OCI-LY1 (cell line): Measurements from ENCODE around the gene COQ5.

Experiments
- H2AFZ ChIP-seq: fragments of 200-600 bp; sonication (generic), shearing (Covaris generic); 2 replicates; pipeline ENCODE4 v1.6.0; 2014; ENCODE audit warnings: antibody characterized with exemption, mild to moderate bottlenecking, low read length
- H3F3A ChIP-seq: fragments of 200-600 bp; sonication (generic), shearing (Covaris generic); 2 replicates; pipeline ENCODE4 v1.6.0; 2014; ENCODE audit warnings: mild to moderate bottlenecking, antibody characterized with exemption, low read length, moderate library complexity; ENCODE audit not compliant: insufficient read depth
- H3K27ac ChIP-seq: fragments of 200-600 bp; sonication (generic); 2 replicates; pipeline ENCODE4 v1.5.1; 2014; ENCODE audit warnings: low read length, mixed run types, mild to moderate bottlenecking, low read depth; ENCODE audit not compliant: poor library complexity, severe bottlenecking
- H3K27me3 ChIP-seq: fragments of 200-600 bp; sonication (generic); 2 replicates; pipeline ENCODE4 v1.6.0; 2014; ENCODE audit warnings: antibody characterized with exemption, mild to moderate bottlenecking, low read length, moderate library complexity; ENCODE audit not compliant: insufficient read depth
- H3K36me3 ChIP-seq: fragments of 200-600 bp; sonication (generic); 2 replicates; pipeline ENCODE4 v1.6.1; 2014; ENCODE audit warnings: mild to moderate bottlenecking, antibody characterized with exemption, low read length, moderate library complexity, mixed read lengths; ENCODE audit not compliant: insufficient read depth
- H3K4me1 ChIP-seq: fragments of 200-600 bp; sonication (generic); 2 replicates; pipeline ENCODE4 v1.5.1; 2014; ENCODE audit warnings: mild to moderate bottlenecking, low read length, moderate library complexity; ENCODE audit not compliant: insufficient read depth, severe bottlenecking
- H3K4me2 ChIP-seq: fragments of 200-600 bp; sonication (generic), shearing (Covaris generic); 2 replicates; pipeline ENCODE4 v1.6.1; 2014; ENCODE audit warnings: low read length
- H3K4me3 ChIP-seq: fragments of 200-600 bp; sonication (generic); 2 replicates; pipeline ENCODE4 v1.5.1; 2014; ENCODE audit warnings: low read length, low read depth, mild to moderate bottlenecking, mixed read lengths; ENCODE audit not compliant: poor library complexity, severe bottlenecking
- H3K79me2 ChIP-seq: fragments of 200-600 bp; shearing (Covaris generic); 2 replicates; pipeline ENCODE4 v1.6.1; 2016; ENCODE audit warnings: mixed run types, low read length, mixed read lengths; ENCODE audit not compliant: insufficient read depth
- H3K9ac ChIP-seq: fragments of 200-600 bp; sonication (generic), shearing (Covaris generic); 2 replicates; pipeline ENCODE4 v1.6.1; 2014; ENCODE audit warnings: mild to moderate bottlenecking, low read length, mixed read lengths
- H3K9me2 ChIP-seq: fragments of 200-600 bp; sonication (generic), shearing (Covaris generic); 2 replicates; pipeline ENCODE4 v1.6.1; 2014; ENCODE audit warnings: low read depth, mild to moderate bottlenecking, low read length, mixed read lengths
- H3K9me3 ChIP-seq: fragments of 200-600 bp; shearing (Covaris generic); 2 replicates; pipeline ENCODE4 v1.6.1; 2014; ENCODE audit warnings: low read length, mixed read lengths
- H4K20me1 ChIP-seq: fragments of 200-600 bp; sonication (generic), shearing (Covaris generic); 2 replicates; pipeline ENCODE4 v1.6.0; 2016; ENCODE audit warnings: mild to moderate bottlenecking, low read length; ENCODE audit not compliant: insufficient read depth
- EZH2 ChIP-seq: fragments of 200-600 bp; sonication (generic), shearing (Covaris generic); IDR thresholded peaks from 2 replicates; pipeline ENCODE4 v1.8.0; 2017; ENCODE audit warnings: borderline replicate concordance, mixed run types, mild to moderate bottlenecking, antibody characterized with exemption, low read length, moderate library complexity, mixed read lengths
- TF ChIP-seq, protein P1 (sequence below): fragments of 200-600 bp; sonication (generic), shearing (Covaris generic); IDR thresholded peaks from 2 replicates; pipeline ENCODE4 v1.5.1; 2017; ENCODE audit warnings: mild to moderate bottlenecking, antibody characterized with exemption, low read length, moderate library complexity, mixed read lengths

COQ5 gene

GRCh38 chr12:120457133-120457532 lies 71.8 kb downstream of the COQ5 start:
- peaks cover 86% of the 10 kb centered on the region for H3K36me3 ChIP-seq
- no peak overlapping the region for H3K4me3 ChIP-seq
- H3K9ac ChIP-seq, result no peak overlapping the region
- no peaks in the 10 kb centered on the region for H4K20me1 ChIP-seq
- no peaks in the 10 kb centered on the region for H3K9me2 ChIP-seq
- H3K4me1 ChIP-seq, result peaks cover 10% of the 10 kb centered on the region
- no peak overlapping the region for H3K27ac ChIP-seq
- no peak overlapping the region for H2AFZ ChIP-seq
- H3F3A ChIP-seq, result no peaks in the 10 kb centered on the region
- TF ChIP-seq, protein P1, sequence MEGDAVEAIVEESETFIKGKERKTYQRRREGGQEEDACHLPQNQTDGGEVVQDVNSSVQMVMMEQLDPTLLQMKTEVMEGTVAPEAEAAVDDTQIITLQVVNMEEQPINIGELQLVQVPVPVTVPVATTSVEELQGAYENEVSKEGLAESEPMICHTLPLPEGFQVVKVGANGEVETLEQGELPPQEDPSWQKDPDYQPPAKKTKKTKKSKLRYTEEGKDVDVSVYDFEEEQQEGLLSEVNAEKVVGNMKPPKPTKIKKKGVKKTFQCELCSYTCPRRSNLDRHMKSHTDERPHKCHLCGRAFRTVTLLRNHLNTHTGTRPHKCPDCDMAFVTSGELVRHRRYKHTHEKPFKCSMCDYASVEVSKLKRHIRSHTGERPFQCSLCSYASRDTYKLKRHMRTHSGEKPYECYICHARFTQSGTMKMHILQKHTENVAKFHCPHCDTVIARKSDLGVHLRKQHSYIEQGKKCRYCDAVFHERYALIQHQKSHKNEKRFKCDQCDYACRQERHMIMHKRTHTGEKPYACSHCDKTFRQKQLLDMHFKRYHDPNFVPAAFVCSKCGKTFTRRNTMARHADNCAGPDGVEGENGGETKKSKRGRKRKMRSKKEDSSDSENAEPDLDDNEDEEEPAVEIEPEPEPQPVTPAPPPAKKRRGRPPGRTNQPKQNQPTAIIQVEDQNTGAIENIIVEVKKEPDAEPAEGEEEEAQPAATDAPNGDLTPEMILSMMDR, result peak; percentile 66
- TF ChIP-seq EZH2, result no peak
- H3K9me3 ChIP-seq, result no peaks in the 10 kb centered on the region
- no peaks in the 10 kb centered on the region for H3K27me3 ChIP-seq
- H3K79me2 ChIP-seq, result no peaks in the 10 kb centered on the region
- no peak overlapping the region for H3K4me2 ChIP-seq

DNA sequence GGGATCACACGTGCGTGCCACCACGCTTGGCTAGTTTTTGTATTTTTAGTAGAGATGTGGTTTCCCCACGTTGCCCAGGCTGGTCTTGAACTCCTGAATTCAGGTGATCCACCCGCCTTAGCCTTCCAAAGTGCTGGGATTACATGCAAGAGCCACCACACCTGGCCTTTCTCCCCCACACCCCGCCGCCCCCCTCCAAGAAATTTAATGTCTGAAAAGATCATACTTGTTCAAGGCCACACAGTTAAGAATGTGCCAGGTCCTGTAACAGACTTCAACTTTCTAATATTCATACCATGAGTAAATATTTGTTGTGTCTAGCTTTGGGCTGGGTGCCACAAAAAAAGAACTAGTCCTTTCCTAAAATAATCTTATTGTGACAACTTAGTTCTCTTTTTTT lies 73.7 kb downstream of the COQ5 start:
- Histone ChIP-seq H3K79me2 (no peaks in the 10 kb centered on the region), H3K9me2 (no peaks in the 10 kb centered on the region), H3K27ac (no peak overlapping the region), H3K4me1 (peaks cover 10% of the 10 kb centered on the region), H3K9ac (no peak overlapping the region), H2AFZ (no peak overlapping the region), H3K36me3 (peaks cover 76% of the 10 kb centered on the region), H3K27me3 (no peaks in the 10 kb centered on the region), H3K9me3 (no peaks in the 10 kb centered on the region), H4K20me1 (no peaks in the 10 kb centered on the region), H3K4me3 (no peak overlapping the region), H3K4me2 (no peak overlapping the region), H3F3A (no peaks in the 10 kb centered on the region)
- no peak for TF ChIP-seq EZH2
- TF ChIP-seq, protein P1, result no peak

- TF ChIP-seq, protein P1, result peak; percentile 67; the same call in 1 of the 2 replicates
- no peak for TF ChIP-seq EZH2
- Histone ChIP-seq H3K9me2 (no peaks in the 10 kb centered on the region), H3K4me2 (no peak overlapping the region), H3K36me3 (peaks cover 76% of the 10 kb centered on the region), H4K20me1 (no peaks in the 10 kb centered on the region), H3K9me3 (no peaks in the 10 kb centered on the region), H3K27ac (no peak overlapping the region), H3K9ac (no peak overlapping the region), H3K27me3 (no peaks in the 10 kb centered on the region), H3F3A (no peaks in the 10 kb centered on the region), H3K4me1 (peaks cover 10% of the 10 kb centered on the region), H3K79me2 (no peaks in the 10 kb centered on the region), H3K4me3 (no peak overlapping the region), H2AFZ (no peak overlapping the region)
Observed at GRCh38 chr12:120453977-120454376, 75.0 kb downstream of the COQ5 start.
